Effector CD4-positive, alpha-beta T cell (primary cell): ENCODE measurements around the gene MTMR3.
"Not testable (repeated sequence)": the region's sequence is repeated elsewhere in the genome, so short reads cannot be mapped to it uniquely, and the experiment has no call there.

Source experiments
- DNase-seq: peaks from one replicate; pipeline ENCODE4 v3.0.0-alpha.2; 2020

Gene MTMR3

DNA sequence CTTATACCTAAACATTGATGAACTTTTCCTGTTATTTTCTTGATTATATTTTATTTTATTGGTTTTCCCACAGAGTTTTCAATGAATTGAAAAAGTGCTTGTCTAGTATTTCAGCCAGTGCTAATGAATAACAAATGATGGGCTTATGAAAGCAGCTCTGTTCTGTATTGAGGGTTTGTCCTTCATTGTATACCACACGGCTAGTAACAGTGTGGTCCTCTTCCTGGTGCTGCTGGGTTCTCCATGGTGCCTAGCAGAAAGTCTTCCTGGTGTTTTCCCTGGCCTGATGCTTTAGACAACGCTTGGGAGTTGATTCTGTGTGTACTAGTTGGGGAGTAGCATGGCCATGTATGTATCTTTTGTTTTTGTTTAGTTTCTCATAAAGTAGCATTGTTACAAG lies 89.1 kb downstream of the MTMR3 start:
- no peak for DNase-seq

- no peak for DNase-seq
Observed at GRCh38 chr22:29973269-29973668, 90.3 kb downstream of the MTMR3 start.

GRCh38 chr22:29973680-29974079 lies 90.7 kb downstream of the MTMR3 start:
- not testable (repeated sequence) for DNase-seq

- no peak for DNase-seq
Observed at GRCh38 chr22:29975494-29975893, 92.5 kb downstream of the MTMR3 start.

DNA sequence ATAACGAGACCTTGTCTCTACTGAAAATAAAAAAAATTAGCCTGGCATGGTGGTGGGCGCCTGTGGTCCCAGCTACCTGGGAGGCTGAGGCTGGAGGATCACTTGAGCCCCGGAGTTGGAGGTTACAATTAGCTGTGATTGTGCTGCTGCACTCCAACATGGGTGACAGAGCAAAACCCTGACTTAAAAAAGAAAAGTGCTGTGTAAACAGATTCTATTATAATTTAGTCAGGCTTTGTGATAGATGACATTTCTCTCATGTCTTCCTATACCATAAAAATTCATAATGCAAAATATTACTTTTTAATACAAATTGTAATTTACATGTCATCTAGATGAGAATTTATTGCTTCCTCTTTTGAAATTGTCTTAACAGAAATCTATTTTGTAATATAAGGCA lies 94.1 kb downstream of the MTMR3 start:
- no peak for DNase-seq

DNA sequence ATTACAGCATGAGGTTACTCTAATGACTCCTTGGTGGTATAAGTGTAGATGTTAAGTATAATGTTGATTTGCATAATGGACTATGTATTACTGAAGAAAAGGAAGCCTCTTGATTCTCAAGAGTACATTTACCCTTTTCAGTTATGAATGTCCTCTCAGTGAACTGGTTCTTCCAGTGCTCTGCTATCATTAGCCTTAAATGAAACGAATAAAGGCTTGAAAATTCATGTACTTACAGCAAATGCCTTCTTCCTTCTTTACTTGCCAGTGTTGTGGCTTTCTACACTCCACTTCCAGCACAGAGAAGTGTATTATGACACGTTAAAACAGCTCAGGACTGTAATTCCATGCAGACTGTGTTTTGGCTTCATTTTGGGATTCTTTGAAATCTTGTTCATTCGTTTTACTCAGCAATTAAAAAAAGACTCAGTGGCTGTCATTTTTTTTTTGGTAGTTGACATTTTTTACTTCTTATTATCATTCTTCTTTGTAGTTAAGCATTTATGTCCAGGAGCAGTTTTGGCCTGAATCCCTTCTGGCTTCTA lies 96.9 kb downstream of the MTMR3 start:
- no peak for DNase-seq

GRCh38 chr22:29983296-29983917 lies 100.4 kb downstream of the MTMR3 start:
- no peak for DNase-seq

GRCh38 chr22:29985912-29986311 lies 102.9 kb downstream of the MTMR3 start:
- DNase-seq, result no peak

DNA sequence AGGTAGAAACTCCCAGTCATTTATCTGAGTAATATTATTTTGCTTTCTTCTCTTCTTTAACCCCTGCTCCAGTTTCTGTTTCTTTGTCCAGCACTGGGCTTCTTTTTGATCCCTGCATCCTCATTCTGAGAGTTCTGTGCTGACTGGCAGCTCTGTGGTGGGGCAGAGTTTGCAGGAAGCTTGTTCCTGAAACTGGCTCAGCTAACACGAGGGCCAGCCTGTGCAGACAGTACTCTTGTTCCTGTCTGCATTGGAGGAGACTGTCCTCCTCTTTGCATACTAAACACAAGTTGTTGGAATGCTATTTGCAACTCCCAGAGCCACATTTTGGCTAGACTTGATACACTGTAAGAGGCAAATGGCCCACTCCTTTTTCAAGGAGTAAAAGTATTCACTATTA lies 104.2 kb downstream of the MTMR3 start:
- DNase-seq, result no peak

- DNase-seq, result no peak
Observed at GRCh38 chr22:29988719-29989118, 105.7 kb downstream of the MTMR3 start.

DNA sequence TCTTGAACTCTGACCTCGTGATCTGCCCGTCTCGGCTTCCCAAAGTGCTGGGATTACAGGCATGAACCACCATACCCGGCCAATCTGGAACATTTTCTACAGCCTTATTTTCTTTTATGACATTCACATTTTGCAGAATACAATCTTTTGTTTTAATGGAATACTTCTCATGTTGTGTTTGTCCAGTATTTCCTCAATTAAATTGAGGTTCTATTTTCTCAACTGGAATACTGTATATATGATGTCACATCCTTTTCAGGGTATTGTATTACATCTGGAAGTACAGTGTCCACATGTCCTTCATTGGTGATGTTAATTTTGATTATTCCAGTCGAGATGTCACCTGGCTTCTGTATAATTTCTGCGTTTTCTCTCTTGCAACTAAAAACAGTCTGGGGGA lies 106.5 kb downstream of the MTMR3 start:
- DNase-seq, result no peak

DNA sequence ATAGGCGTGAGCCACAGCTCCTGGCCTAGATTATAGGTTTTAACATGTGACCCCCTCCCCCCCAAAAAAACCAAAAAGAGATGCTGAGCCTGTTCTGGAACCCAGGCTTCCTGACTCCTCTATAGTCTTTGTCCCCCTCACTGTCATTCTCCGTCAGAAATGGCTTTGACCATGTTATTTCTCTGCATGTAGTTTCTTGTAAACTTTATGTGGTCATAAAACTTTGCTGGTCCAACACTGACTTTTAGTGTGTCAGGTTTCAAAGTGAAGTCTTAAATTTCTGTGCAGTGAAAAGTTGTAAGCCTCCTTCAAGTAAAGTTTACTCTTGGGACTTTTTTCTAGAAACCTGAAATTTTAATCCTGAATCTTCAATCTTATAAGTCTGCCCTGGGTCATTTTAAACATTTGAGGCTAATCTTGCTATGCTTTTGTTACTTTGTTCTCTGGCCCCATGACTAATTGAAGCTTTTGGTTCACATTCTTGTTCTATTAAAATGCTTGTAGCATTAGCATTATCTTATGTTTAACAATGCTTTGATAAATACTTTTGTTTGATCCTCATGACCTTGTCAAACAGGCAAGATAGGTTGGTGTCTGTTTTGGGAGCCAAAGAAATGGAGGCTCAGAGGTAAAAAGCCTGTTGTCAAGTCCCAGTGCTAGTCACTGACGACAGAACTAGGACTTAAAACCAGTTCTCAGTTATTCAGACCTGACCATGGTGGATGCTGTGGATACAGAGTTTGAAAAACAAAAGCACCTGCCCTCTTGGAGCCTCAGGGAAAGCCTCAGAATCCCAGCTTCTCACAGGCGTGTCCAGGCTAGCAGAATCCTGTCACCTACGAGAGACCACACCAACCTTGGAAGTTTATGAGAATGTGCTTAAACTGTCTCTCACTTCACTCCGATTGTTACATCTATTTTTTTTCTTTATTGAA lies 109.6 kb downstream of the MTMR3 start:
- DNase-seq, result no peak

DNA sequence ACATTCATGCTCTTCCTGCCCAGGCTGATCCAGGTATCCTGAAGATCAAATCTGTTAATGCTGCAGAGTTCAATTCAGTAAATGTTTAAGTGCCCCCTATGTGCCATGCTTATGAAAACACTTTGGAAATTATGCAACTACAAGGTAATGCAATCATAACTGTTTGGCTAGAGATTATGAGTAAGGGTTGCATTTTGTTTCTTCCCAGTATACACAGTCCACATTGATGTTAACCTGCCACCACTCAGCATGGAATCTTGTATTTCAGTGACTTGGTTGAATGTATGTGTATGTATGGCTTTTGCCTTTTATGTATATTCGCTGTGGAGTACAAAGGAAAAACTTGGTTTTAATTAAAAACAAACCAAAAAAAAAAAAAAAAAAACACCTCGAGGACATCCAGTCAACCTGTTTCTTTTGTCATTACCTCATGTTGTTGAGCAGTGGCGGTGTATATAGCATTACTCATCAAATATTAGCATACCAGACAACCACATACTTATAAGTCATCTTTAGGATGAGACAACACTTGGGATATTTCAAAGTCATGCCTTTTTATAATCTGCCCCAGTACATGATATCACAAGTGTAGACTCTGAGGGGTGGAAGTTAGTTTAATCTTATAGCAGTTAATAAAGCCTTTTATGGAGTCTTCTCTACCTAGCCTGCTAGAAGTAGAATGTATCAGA lies 111.2 kb downstream of the MTMR3 start:
- no peak for DNase-seq

DNA sequence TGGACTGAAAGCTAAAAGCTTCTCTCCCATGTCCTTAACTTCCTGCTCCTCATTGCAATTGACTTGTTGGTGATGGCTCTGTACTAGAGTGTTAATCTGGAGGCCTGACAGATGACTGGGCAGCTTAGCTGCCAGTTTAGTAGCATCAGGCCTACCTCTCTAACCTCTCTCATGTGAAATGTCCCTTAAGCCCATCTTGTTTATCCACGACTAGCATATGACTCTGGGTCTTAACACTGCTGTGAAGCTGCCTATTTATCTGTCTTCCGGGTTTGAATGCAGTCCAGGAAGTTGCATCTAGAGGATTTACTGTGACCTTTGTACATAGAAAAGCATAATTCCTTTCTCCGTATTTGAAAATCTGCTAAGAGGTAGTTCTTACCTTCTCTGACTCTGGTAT lies 112.0 kb downstream of the MTMR3 start:
- DNase-seq, result no peak

- no peak for DNase-seq
Observed at GRCh38 chr22:29997107-29997506, 114.1 kb downstream of the MTMR3 start.

DNA sequence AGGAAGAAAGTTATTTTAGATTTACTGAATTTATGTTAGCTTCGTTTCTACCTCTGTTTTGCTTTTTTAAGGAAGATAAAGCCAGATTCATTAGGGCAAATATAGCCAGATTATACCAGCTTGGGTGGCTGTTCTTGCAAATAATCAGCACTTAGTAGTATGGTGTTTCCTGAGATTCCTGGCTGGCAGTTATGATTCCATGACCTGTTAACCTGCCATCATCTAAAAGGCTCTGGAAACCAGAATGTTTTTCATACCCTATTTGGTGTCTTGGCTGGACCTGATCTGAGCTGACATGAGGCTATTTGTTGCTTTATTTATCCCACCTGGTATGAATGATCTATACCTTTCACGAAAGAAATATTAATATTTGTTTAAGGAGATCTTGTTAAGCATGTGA lies 114.5 kb downstream of the MTMR3 start:
- DNase-seq, result no peak

DNA sequence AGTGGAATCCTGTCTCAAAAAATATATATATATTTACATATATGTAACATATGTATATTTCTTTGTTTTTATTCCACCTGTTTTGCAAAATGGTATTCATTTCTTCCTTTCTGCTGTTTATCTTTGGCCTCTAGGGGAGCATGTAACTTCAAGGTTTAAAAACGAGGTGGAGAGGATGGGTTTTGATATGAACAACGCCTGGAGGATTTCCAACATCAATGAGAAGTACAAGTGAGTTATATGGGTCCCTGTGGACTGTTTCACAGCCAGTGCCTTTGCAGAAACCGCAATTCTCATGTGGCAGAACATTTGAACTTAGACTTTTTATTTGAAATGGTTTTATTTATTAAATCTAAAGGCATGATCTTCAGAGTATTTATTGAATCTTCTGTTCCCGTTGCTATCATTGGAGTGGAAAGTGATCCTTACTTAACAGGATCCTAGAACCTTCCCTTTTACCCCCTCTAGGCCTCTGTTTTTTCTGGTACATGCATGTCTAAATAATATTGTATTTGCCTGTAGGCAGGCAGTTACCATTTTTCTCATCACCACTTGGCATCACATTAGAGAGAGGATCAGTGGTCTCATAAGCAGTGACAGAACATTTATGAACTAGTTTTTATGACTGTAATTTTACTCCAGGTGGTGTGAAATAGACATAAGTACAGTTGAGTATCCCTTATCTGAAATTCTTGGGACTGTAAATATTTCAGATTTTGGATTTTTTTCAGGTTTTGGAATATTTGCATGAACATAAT lies 115.8 kb downstream of the MTMR3 start:
- no peak for DNase-seq

DNA sequence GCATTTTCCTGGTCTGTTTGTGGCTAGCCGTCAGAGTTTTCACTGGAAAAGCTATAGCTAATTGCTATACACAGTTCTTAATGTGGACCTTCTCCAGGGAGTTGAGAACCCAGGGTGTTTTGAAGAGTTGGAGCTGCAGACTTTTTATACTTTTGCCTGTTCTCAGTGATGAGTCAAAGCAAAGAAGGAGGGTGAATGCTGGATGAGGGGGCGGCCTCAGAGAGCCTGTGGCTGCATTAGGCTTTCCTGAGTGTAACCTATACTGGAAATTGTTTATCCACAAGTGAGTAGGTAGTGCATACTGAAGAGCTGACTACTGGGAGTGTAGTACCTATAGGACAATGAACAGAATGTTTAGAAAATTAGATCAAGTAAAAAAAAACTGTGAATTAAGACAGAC lies 117.6 kb downstream of the MTMR3 start:
- DNase-seq, result no peak

DNA sequence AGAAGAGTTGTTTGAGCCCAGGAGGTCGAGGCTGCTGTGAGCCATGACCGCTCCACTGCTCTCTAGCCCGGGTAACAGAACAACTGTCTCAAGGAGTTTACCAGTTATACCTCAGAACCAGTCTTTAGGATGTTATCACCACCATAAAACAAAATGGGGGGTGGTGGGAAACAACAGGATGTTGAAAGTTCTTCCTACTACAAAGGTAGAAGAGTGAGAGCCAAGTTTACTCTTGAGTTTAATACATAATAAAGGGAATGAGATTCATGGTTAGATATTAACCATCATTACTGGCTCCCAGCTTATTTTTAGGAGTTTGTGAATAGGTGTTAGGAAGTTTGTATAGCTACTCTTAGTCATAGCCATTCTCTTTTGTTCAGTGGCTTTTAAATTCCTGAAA lies 118.5 kb downstream of the MTMR3 start:
- DNase-seq, result no peak

DNA sequence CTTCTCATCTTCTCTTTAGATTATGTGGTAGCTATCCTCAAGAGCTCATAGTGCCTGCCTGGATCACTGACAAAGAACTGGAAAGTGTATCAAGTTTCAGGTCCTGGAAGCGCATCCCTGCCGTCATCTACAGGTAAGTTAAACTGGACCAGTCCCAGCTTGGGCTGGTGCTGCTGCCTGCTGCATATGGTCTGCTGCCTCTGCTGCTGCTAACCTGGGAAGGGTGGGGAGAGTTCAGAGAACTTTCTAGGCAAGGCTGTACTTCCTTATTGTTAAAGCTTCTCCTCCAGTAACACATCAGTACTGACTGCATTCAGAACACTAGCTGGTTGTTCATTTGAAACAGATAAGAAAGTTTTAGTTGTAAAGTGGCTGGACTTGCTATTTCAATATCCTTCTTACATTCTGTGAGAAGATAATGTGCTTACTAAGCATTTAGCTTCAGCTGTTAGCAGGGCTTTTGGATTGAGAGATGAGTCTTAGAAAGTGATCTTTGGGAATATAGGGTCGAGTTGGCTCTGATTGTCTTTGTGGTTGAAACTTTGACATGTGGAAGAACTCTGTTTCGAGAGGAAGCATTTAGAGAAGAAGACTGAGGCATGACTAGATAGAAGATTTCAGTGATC lies 120.0 kb downstream of the MTMR3 start:
- no peak for DNase-seq

DNA sequence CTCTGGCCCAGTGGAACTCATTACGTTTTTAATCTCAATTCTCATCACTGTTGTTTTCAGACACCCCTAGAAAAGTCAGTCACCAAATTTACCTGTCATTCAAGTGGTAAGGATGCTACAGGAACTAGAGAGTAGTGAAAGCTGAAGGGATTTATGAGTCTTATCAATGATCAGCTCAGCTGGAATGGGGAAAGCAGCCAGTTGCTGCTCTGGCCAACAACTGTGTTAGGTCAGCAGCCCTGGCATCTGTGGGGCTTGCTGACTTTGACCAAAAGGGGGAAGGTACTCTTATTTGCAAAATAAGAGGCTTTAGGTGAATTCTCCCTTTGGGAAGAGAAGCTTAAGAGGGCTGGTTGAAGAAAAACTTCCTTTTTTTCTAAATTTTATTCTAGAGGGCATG lies 121.1 kb downstream of the MTMR3 start:
- no peak for DNase-seq

DNA sequence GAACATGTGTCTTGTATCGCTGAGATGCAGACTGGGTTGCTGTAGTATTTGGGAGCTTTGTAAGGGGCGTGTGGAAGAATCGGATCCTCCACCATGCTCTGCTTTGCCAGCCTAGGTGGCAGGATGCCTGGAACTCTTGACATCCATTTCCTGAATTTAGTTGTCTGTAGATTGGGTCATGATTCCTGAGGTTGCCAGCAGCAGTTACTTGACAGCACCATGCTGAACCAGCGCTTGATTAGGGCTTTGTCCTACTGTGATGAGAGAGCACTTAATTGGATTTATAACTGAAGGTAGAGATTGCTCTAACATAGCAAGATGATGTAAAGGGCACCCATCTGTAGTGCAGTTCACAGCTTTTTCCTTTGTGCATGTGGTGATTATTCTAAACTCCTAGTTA lies 121.7 kb downstream of the MTMR3 start:
- DNase-seq, result no peak
